Mesothelial cell of epicardium (in vitro differentiated cells): Measurements from ENCODE around the gene BRCA2. TPM values are rescaled to one million over a fixed set of nuclear protein-coding genes. Genes with fewer than 3 reads are reported as not detected.
A peak's percentile ranks its signal among the peaks of the same experiment; 100 is the strongest.

ENCODE experiments used
- DNase-seq, 2 experiments: peaks; one replicate each; pipeline ENCODE4 v3.0.0; 2021; ENCODE audit warnings: low spot score in 2 of 2; ENCODE audit not compliant: unreplicated experiment in 2 of 2
- H3K27ac Mint-ChIP-seq: 2 replicates; pipeline ENCODE4 v1.8.0; 2021; ENCODE audit warnings: mixed read lengths
- H3K27me3 Mint-ChIP-seq: 2 replicates; pipeline ENCODE4 v1.8.0; 2021; ENCODE audit warnings: low read depth, mixed read lengths
- H3K36me3 Mint-ChIP-seq: 2 replicates; pipeline ENCODE4 v1.8.0; 2021; ENCODE audit warnings: mixed read lengths
- H3K4me1 Mint-ChIP-seq: 2 replicates; pipeline ENCODE4 v1.8.0; 2021; ENCODE audit warnings: mixed read lengths
- H3K4me3 Mint-ChIP-seq: 2 replicates; pipeline ENCODE4 v1.8.0; 2021; ENCODE audit warnings: mild to moderate bottlenecking, moderate library complexity, mixed read lengths
- H3K9me3 Mint-ChIP-seq: 2 replicates; pipeline ENCODE4 v1.8.0; 2021; ENCODE audit warnings: mixed read lengths
- CTCF ChIP-seq: fragments of 200-600 bp; sonication (generic); IDR thresholded peaks from one replicate; pipeline ENCODE4 v1.5.0; 2021; ENCODE audit warnings: antibody characterized with exemption; ENCODE audit not compliant: unreplicated experiment
- total RNA-seq: library from RNA; stranded (reverse); gene quantifications from 3 replicates; pipeline ENCODE4 v1.2.1, GENCODE V29; 2021

BRCA2 gene
- total RNA-seq, 1 donor from 2014 or later: 8.1 TPM

- no peaks in the 10 kb centered on the region for H3K36me3 Mint-ChIP-seq
- no peak overlapping the region for H3K27ac Mint-ChIP-seq
- no peaks in the 10 kb centered on the region for H3K9me3 Mint-ChIP-seq
- H3K4me3 Mint-ChIP-seq: no peak overlapping the region
- no peaks in the 10 kb centered on the region for H3K27me3 Mint-ChIP-seq
- peaks cover 13% of the 10 kb centered on the region for H3K4me1 Mint-ChIP-seq
- no peak for DNase-seq
- no peak for TF ChIP-seq CTCF
Measured at GRCh38 chr13:32311188-32311897, 4.0 kb upstream of the BRCA2 start.

- no peaks in the 10 kb centered on the region for H3K36me3 Mint-ChIP-seq
- H3K27me3 Mint-ChIP-seq: no peaks in the 10 kb centered on the region
- H3K27ac Mint-ChIP-seq: peak overlapping the region; percentile 99
- TF ChIP-seq CTCF: no peak
- DNase-seq: no peak
- H3K4me3 Mint-ChIP-seq: peak overlapping the region; percentile 96
- H3K9me3 Mint-ChIP-seq: no peaks in the 10 kb centered on the region
- H3K4me1 Mint-ChIP-seq: peaks cover 9% of the 10 kb centered on the region
Measured at GRCh38 chr13:32314271-32315237, 754 bp upstream of the BRCA2 start.

- peak overlapping the region; percentile 96 for H3K4me3 Mint-ChIP-seq
- H3K36me3 Mint-ChIP-seq: no peaks in the 10 kb centered on the region
- H3K9me3 Mint-ChIP-seq: no peaks in the 10 kb centered on the region
- peaks cover 6% of the 10 kb centered on the region for H3K4me1 Mint-ChIP-seq
- H3K27me3 Mint-ChIP-seq: no peaks in the 10 kb centered on the region
- DNase-seq: peak in 1 of 2 experiments; percentile 38
- peak overlapping the region; percentile 99 for H3K27ac Mint-ChIP-seq
- no peak for TF ChIP-seq CTCF
Measured at GRCh38 chr13:32316028-32316339, 676 bp downstream of the BRCA2 start.

- Mint-ChIP-seq H3K9me3 (no peaks in the 10 kb centered on the region), H3K36me3 (no peaks in the 10 kb centered on the region), H3K27ac (peak overlapping the region; percentile 99), H3K27me3 (no peaks in the 10 kb centered on the region), H3K4me3 (peak overlapping the region; percentile 96), H3K4me1 (peaks cover 6% of the 10 kb centered on the region)
- TF ChIP-seq CTCF: no peak
- no peak for DNase-seq
Measured at GRCh38 chr13:32316501-32316900, 1.2 kb downstream of the BRCA2 start.

- H3K27ac Mint-ChIP-seq: no peak overlapping the region
- H3K4me3 Mint-ChIP-seq: no peak overlapping the region
- peaks cover 4% of the 10 kb centered on the region for H3K9me3 Mint-ChIP-seq
- H3K4me1 Mint-ChIP-seq: peaks cover 6% of the 10 kb centered on the region
- no peaks in the 10 kb centered on the region for H3K27me3 Mint-ChIP-seq
- TF ChIP-seq CTCF: no peak
- no peak for DNase-seq
- H3K36me3 Mint-ChIP-seq: peaks cover 9% of the 10 kb centered on the region
Measured at GRCh38 chr13:32317716-32318465, 2.6 kb downstream of the BRCA2 start.
